Tibial nerve (tissue), 3 donors: ENCODE measurements around the gene SLC51A.

Experiments used
- CTCF ChIP-seq, 5 experiments: fragments of 200-600 bp in 3 of 5; fragments of 450-650 bp in 2 of 5; sonication (generic) in 3 of 5; IDR thresholded peaks; one replicate each; pipeline ENCODE4 v1.5.1; 2016 to 2019; ENCODE audit warnings: antibody characterized with exemption in 5 of 5, mild to moderate bottlenecking in 3 of 5, moderate library complexity in 2 of 5
- POLR2A ChIP-seq, 2 donors: fragments of 450-650 bp; IDR thresholded peaks; one replicate each; pipeline ENCODE4 v1.6.1; 2017; ENCODE audit warnings: antibody characterized with exemption in 2 of 2, mild to moderate bottlenecking in 2 of 2, moderate library complexity in 2 of 2

DNA sequence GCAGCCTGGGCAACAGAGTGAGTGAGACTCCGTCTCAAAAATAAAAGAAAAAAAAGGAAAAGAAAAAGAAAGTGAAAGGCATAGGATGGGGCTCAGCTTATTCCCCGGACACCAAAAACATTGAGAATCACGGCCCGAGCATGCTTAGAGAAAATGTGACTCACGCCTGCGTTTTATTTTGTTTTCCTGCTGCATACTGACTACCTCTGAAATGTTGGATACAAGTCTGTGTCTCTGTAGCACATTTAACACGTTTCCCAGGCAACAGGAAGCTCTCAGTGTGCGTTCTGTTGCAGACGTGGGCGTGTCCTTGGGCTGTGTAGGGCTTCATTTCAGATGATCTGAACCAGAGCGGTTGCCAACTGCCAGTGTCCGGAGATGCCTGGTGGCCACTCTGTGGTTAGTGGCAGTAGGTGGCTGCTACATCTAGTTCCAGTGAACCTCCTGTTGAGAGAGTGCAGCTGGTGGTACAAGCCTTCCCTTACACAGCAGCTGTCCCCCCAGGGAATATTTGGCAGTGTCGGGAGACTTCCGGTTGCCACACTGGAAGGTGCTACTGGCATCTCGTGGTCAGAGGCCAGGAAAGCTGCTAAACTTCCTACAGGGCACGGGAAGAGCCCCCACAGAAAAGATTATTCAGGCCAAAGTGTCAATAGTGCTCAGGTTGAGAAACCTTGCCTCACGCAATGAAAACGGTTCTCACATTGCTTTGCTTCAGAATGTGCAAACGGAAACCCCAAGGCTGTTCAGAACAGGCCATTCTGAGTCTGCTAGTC lies 3.0 kb downstream of the SLC51A start:
- no peak for TF ChIP-seq POLR2A (IDR thresholded peaks at IDR 0.05)
- TF ChIP-seq CTCF (IDR thresholded peaks at IDR 0.05): no peak
